BLaER1 treated with 17β-estradiol and CSF1 and Interleukin-3, amounts not matched to agents 10 nM and 100 nM (cell line): ENCODE data around the gene OBI1.

Source experiments
- H3K27ac ChIP-seq, 11 experiments: shearing (Covaris generic); formaldehyde crosslinking; 2 replicates each; pipeline ENCODE4 v1.8.1; 2022
- H3K27me3 ChIP-seq, 11 experiments: shearing (Covaris generic); formaldehyde crosslinking; 2 replicates each; pipeline ENCODE4 v1.8.1; 2022
- H3K36me3 ChIP-seq, 11 experiments: shearing (Covaris generic); formaldehyde crosslinking; 2 replicates each; pipeline ENCODE4 v1.8.1; 2022
- H3K4me1 ChIP-seq, 10 experiments: shearing (Covaris generic); formaldehyde crosslinking; 2 replicates each; pipeline ENCODE4 v1.8.1; 2022
- H3K4me2 ChIP-seq, 11 experiments: shearing (Covaris generic); formaldehyde crosslinking; 2 replicates each; pipeline ENCODE4 v1.8.1; 2022
- H3K4me3 ChIP-seq, 10 experiments: shearing (Covaris generic); formaldehyde crosslinking; 2 replicates each; pipeline ENCODE4 v1.8.1; 2022
- H3K9ac ChIP-seq, 11 experiments: shearing (Covaris generic); formaldehyde crosslinking; 2 replicates each; pipeline ENCODE4 v1.8.1; 2022
- H3K9me3 ChIP-seq, 11 experiments: shearing (Covaris generic); formaldehyde crosslinking; replicated peaks in 1 of 11; 2 replicates each; pipeline ENCODE4 v1.8.1; 2022
- H4K20me1 ChIP-seq, 11 experiments: shearing (Covaris generic); formaldehyde crosslinking; 2 replicates each; pipeline ENCODE4 v1.8.1; 2022
- Cebpa-rat ChIP-seq, 11 experiments: shearing (Covaris generic); IDR thresholded peaks; 2 replicates each; pipeline ENCODE4 v1.8.1; 2022

The OBI1 gene

DNA sequence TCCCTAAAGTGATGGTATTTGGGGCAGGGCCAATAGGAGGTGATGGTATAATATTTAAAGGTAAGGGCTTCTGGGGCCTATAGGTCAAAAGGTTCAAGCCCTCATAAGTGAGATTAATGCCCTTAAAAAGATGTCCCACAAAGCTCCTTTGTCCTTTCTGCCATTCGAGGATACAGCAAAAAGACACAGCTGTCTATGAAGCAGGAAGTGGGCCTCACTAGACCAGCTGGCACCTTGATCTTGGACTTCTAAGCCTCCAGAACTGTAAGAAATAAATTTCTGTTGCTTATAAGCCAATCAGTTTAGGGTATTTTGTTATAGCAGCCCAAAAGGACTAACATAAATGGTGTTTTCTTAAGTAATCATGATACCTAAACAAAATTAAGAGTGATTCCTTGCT, 28.4 kb downstream of the OBI1 start:
- no peaks in the 10 kb centered on the region for H3K27me3 ChIP-seq
- no peaks in the 10 kb centered on the region; a peak in 1 of 20 replicates for H3K4me1 ChIP-seq
- no peak for TF ChIP-seq Cebpa-rat (IDR thresholded peaks at IDR 0.05)
- peaks cover 88 to 100% (median 99%) of the 10 kb centered on the region in 11 experiments for H3K36me3 ChIP-seq
- no peak overlapping the region for H3K4me3 ChIP-seq
- no peak overlapping the region for H3K27ac ChIP-seq
- no peak overlapping the region for H3K9ac ChIP-seq
- H3K4me2 ChIP-seq = no peak overlapping the region
- no peaks in the 10 kb centered on the region for H3K9me3 ChIP-seq
- peaks cover 0 to 40% (median 11%) of the 10 kb centered on the region in 11 experiments; a peak in 17 of 22 replicates for H4K20me1 ChIP-seq

DNA sequence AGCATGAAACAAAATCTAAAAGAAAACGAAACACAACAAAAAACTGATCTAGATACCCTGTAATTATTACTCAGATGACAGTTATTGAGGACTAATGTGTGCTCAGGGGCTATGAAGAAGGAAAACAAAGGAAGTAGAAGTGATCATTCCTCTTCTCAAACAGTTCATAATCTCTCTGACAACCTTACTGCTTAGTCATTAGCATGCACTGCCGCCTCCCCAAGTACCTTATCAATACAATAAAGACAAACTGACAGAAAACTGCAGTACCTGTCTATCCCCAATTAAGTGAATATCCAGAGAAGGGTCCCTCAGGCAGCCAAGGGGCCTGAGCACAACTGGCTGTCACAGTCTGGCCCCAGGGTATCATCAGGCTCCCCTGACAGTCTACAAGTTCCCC, 33.6 kb downstream of the OBI1 start:
- TF ChIP-seq Cebpa-rat (IDR thresholded peaks at IDR 0.05) = no peak
- Histone ChIP-seq H3K27me3 (no peaks in the 10 kb centered on the region), H3K4me1 (no peaks in the 10 kb centered on the region), H3K36me3 (peaks cover 88 to 100% (median 97%) of the 10 kb centered on the region in 11 experiments), H3K9ac (no peak overlapping the region), H3K4me3 (no peak overlapping the region), H3K27ac (no peak overlapping the region), H4K20me1 (peaks cover 4 to 72% (median 27%) of the 10 kb centered on the region in 11 experiments; a peak in 18 of 22 replicates), H3K4me2 (no peak overlapping the region), H3K9me3 (no peaks in the 10 kb centered on the region)

DNA sequence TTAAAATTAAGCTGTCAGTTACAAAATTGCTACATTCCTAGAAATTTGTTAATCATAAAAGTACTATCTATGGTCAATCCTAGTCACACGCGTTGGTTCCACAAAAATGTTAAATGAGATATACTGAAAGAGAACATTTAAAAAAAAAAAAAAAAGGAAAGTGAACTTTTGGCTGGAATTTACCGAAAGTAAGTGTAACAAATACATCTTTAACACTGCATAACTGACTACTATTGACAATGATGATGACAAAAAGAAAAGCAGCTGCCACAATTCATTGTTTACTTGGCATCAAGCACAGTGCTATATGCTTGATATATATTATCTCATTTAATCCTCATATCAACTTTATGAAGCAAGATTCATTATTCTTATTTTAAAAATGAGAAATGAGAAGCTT, 35.8 kb downstream of the OBI1 start:
- H3K4me3 ChIP-seq = no peak overlapping the region
- H4K20me1 ChIP-seq = peaks cover 5 to 84% (median 39%) of the 10 kb centered on the region in 11 experiments; a peak in 18 of 22 replicates
- no peaks in the 10 kb centered on the region for H3K9me3 ChIP-seq
- no peak overlapping the region for H3K9ac ChIP-seq
- peaks cover 77 to 99% (median 92%) of the 10 kb centered on the region in 11 experiments for H3K36me3 ChIP-seq
- no peak for TF ChIP-seq Cebpa-rat (IDR thresholded peaks at IDR 0.05)
- no peaks in the 10 kb centered on the region for H3K4me1 ChIP-seq
- H3K27me3 ChIP-seq = no peaks in the 10 kb centered on the region
- no peak overlapping the region for H3K27ac ChIP-seq
- H3K4me2 ChIP-seq = no peak overlapping the region

DNA sequence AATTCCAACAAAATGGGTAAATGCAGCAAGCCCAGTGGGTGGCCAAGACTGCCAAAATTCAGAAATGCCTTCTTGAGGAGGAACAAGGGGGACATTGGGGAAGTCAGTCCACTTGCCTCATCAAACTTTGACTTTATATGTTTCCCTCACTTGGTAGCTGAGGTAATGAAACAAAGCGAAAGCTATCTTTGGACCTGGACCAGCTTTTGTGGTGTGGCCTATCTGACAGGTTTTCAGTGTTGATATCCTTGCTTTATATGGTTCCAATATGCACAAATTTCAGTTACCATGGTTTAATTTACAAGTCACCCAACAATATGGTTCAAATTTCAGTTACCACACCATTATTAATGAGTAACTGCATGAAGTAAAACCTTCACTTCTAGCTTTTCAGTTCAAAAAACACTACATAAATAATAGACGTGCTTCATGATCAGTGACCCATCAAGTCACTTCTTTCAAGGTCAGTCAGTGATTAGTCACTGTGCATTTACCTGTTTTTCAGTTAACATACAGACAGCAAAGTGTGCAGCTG, 38.0 kb downstream of the OBI1 start:
- Histone ChIP-seq H3K4me1 (no peaks in the 10 kb centered on the region), H3K36me3 (peaks cover 78 to 99% (median 93%) of the 10 kb centered on the region in 11 experiments), H3K9me3 (no peaks in the 10 kb centered on the region), H3K27ac (no peak overlapping the region), H3K9ac (no peak overlapping the region), H3K4me2 (no peak overlapping the region), H3K4me3 (no peak overlapping the region), H4K20me1 (peaks cover 5 to 93% (median 42%) of the 10 kb centered on the region in 11 experiments; a peak in 19 of 22 replicates), H3K27me3 (no peaks in the 10 kb centered on the region)
- TF ChIP-seq Cebpa-rat (IDR thresholded peaks at IDR 0.05) = no peak

DNA sequence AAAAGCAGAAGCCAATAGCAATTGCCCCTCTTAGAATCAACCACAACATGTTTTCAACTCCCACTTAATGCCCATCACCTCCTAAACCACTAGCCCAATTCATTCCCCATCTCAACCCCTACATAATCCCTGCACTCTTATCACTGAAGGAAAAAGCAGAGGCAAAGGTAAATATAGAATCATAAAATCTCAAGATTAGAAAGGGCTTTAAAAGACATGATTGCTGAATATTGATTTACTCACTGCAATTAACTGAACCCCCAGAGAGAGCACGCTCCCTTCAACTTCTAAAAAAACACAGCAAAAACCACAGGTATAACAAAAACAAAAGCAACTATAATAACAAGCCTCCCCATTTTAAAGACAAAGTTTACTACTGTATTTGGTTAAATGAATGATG, 40.5 kb downstream of the OBI1 start:
- H3K4me2 ChIP-seq = no peak overlapping the region
- H3K27ac ChIP-seq = no peak overlapping the region
- no peak overlapping the region for H3K4me3 ChIP-seq
- H3K9ac ChIP-seq = no peak overlapping the region
- peaks cover 7 to 87% (median 45%) of the 10 kb centered on the region in 11 experiments; a peak in 20 of 22 replicates for H4K20me1 ChIP-seq
- H3K36me3 ChIP-seq = peaks cover 82 to 99% (median 93%) of the 10 kb centered on the region in 11 experiments
- H3K4me1 ChIP-seq = no peaks in the 10 kb centered on the region
- peaks cover 3 to 19% (median 6%) of the 10 kb centered on the region in 11 experiments; a peak in 16 of 22 replicates for H3K27me3 ChIP-seq
- no peak for TF ChIP-seq Cebpa-rat (IDR thresholded peaks at IDR 0.05)
- H3K9me3 ChIP-seq = no peaks in the 10 kb centered on the region

DNA sequence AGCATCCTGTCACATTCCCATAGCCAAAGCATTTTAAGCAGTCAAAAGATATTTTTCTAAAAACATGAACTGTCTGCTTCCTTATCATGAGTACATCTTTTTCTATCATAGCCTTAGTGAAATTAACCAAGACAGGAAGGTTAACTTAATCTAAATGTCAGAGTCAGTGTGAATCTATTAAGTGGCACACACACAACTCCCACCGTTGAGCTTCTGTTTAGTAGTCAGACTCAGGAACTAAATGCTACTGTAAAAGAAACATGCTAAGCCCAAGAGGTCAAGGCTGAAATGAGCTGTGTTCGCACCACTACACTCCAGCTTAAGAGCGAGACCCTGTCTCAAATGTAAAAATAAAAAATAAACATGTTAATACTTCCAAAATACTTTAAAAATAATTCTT, 47.9 kb downstream of the OBI1 start:
- Histone ChIP-seq H3K9me3 (peaks cover 17 to 38% (median 26%) of the 10 kb centered on the region in 11 experiments; a peak in 21 of 22 replicates), H3K36me3 (peaks cover 21 to 32% (median 26%) of the 10 kb centered on the region in 11 experiments), H3K4me2 (no peak overlapping the region), H3K4me3 (no peak overlapping the region), H3K4me1 (peaks cover 0 to 9% (median 2%) of the 10 kb centered on the region in 10 experiments; a peak in 4 of 20 replicates), H3K9ac (no peak overlapping the region), H3K27me3 (peaks cover 77 to 93% (median 79%) of the 10 kb centered on the region in 11 experiments), H3K27ac (no peak overlapping the region), H4K20me1 (peaks cover 11 to 94% (median 68%) of the 10 kb centered on the region in 11 experiments; a peak in 21 of 22 replicates)
- TF ChIP-seq Cebpa-rat (IDR thresholded peaks at IDR 0.05) = no peak

DNA sequence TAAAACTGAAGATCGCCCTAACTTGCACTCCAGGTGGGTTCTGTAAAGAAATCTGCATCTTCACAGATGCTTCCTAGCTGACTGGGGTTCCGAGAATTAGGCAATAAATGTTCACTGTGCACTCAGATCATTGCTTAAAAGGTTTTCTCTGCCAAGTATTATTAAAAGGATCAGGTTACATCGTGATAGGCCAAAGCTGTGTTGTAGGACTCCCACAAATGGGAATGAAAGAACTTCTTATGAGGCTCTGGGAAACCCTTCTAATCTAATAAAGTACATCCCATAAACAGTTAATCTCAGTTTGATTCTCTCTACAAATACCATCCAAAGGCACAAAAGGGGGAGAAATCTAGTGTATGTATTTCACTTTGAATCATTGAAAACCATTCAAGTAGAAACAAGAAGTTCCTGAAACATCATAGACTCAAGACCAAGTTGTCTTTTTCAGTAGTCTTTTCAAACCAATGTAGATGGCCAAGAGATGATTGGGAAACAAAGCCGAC, 48.5 kb downstream of the OBI1 start:
- no peak overlapping the region for H3K9ac ChIP-seq
- H4K20me1 ChIP-seq = peaks cover 11 to 100% (median 68%) of the 10 kb centered on the region in 11 experiments; a peak in 21 of 22 replicates
- H3K4me2 ChIP-seq = no peak overlapping the region
- H3K4me3 ChIP-seq = no peak overlapping the region
- TF ChIP-seq Cebpa-rat (IDR thresholded peaks at IDR 0.05) = no peak
- H3K27me3 ChIP-seq = peaks cover 83 to 99% (median 86%) of the 10 kb centered on the region in 11 experiments
- peaks cover 17 to 43% (median 27%) of the 10 kb centered on the region in 11 experiments; a peak in 21 of 22 replicates for H3K9me3 ChIP-seq
- H3K27ac ChIP-seq = no peak overlapping the region
- peaks cover 0 to 9% (median 3%) of the 10 kb centered on the region in 10 experiments; a peak in 4 of 20 replicates for H3K4me1 ChIP-seq
- H3K36me3 ChIP-seq = peaks cover 15 to 26% (median 20%) of the 10 kb centered on the region in 11 experiments; a peak in 21 of 22 replicates

GRCh38 chr13:78609464-78610205, 49.3 kb downstream of the OBI1 start:
- H4K20me1 ChIP-seq = peaks cover 4 to 100% (median 74%) of the 10 kb centered on the region in 11 experiments; a peak in 21 of 22 replicates
- H3K27ac ChIP-seq = no peak overlapping the region
- peaks cover 0 to 9% (median 4%) of the 10 kb centered on the region in 10 experiments; a peak in 4 of 20 replicates for H3K4me1 ChIP-seq
- peaks cover 17 to 43% (median 28%) of the 10 kb centered on the region in 11 experiments; a peak in 21 of 22 replicates for H3K9me3 ChIP-seq
- H3K27me3 ChIP-seq = peaks cover 91 to 100% (median 94%) of the 10 kb centered on the region in 11 experiments
- peak overlapping the region; percentile 15 to 62 (median 48); a peak in 18 of 20 replicates for H3K4me3 ChIP-seq
- peak overlapping the region in 1 of 11 experiments; percentile 34; a peak in 2 of 22 replicates for H3K9ac ChIP-seq
- H3K36me3 ChIP-seq = peaks cover 7 to 18% (median 12%) of the 10 kb centered on the region in 11 experiments; a peak in 18 of 22 replicates
- peak overlapping the region; percentile 27 to 88 (median 57) for H3K4me2 ChIP-seq
- no peak for TF ChIP-seq Cebpa-rat (IDR thresholded peaks at IDR 0.05)
